ENCODE data around the gene R3HCC1L.

The R3HCC1L gene

DNA sequence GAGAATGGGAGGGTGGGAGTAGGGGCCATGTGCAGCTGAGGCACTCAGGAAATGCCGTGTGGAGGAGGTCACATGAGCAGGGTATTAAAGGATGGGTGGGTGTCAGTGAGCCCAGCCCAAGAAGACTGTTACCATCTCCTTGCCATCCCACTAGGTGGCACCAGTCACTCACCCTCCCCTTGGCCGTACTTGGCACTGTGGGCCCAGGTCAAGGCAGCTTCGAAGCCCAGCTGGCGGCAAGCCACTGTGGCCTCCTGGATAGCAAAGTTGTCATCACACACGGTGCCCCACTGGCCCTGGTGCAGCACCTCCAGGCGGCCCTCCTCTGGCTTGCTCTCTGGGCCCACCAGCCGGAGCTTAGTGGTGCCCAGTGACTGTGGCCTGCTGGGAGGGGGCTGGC is 128.1 kb downstream of the R3HCC1L start:
- DNase-seq, result no peak

- no peak for DNase-seq
These were observed 128.6 kb downstream of the R3HCC1L start for GRCh38 chr10:98263088-98263487.

GRCh38 chr10:98264378-98265065 is 130.1 kb downstream of the R3HCC1L start:
- no peak for DNase-seq

DNA sequence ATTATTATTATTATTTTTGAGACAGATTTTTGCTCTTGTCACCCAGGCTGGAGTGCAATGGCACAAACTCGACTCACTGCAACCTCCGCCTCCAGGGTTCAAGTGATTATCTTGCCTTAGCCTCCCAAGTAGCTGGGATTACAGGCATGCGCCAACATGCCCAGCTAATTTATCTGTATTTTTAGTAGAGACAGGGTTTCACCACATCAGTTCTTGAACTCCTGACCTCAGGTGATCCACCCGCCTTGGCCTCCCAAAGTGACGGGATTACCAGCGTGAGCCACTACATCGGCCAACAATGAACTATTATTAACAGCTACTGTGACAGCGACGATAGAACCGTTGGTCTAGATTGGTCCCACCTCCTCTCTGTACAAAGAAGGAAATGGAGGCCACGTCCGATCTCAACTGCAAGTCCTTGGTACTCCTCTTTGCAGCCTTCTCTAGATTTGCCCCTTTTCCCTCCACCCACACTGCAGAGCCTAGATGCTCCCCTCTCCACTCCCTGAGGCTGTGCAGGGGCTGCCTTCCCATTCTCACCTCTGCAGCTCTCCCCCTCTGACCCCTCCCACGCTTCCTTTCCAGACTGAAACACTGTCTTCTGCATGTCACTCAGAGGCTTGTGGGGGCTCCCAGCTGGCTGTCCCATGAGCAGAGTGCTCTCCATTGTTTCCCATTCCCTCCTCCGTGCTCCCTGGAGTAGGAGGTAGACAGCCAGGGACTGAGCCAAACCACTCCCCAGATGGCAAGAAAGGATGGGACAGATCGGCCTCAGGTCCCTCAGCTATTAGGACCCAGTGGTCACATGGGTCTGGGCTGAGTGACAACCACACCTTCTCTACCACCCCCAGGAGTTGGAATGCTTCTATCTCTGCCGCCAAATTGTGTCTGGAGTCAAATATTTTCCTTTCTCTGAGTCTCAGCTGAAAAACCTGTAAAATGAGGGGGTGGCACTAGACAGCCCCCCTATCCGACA is 131.2 kb downstream of the R3HCC1L start:
- no peak for DNase-seq

GRCh38 chr10:98266647-98267046 is 132.2 kb downstream of the R3HCC1L start:
- DNase-seq, result no peak

GRCh38 chr10:98267069-98267893 is 132.8 kb downstream of the R3HCC1L start:
- DNase-seq, result no peak

- DNase-seq, result no peak
These were observed 133.6 kb downstream of the R3HCC1L start, which contains the start of gene LOXL4 for GRCh38 chr10:98267894-98268693. Gene LOXL4, minus strand, starts transcription at chr10:98268194. Its CDS starts 5,175 bp downstream, at chr10:98263019.

- no peak for DNase-seq
These were observed 134.4 kb downstream of the R3HCC1L start for GRCh38 chr10:98268694-98269431.

GRCh38 chr10:98269435-98269912 is 135.0 kb downstream of the R3HCC1L start:
- no peak for DNase-seq

DNA sequence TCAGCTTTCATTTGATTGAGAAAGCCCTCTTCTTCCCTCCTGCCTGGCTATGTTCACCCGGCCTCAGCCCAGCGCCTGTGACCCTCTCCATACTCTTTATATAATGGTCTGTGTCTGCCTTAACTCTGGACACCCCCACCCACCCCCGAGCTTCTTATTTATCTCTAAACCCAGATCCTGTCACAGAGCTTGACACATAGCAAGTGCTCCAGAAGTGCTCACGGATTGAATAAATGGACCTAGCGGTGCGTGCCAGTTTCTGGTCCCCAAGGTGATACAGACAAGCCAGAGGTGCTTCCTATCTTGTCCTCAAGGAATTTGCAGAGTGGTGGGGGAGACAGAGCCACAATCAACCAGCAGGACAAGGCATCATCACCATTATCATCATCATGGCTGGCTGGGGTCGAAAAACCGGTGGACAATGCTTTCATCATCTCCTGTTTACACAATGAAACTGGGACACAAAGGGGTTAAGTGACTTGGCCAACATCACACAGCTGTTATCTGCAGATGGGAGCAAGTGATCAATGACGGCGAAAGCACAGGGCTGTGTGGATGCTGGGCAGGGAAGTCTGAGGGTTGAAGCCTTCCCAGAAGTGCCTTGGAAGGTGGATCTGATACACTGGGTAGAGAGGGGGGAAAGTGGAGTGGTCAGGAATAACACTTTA is 135.8 kb downstream of the R3HCC1L start:
- no peak for DNase-seq

DNA sequence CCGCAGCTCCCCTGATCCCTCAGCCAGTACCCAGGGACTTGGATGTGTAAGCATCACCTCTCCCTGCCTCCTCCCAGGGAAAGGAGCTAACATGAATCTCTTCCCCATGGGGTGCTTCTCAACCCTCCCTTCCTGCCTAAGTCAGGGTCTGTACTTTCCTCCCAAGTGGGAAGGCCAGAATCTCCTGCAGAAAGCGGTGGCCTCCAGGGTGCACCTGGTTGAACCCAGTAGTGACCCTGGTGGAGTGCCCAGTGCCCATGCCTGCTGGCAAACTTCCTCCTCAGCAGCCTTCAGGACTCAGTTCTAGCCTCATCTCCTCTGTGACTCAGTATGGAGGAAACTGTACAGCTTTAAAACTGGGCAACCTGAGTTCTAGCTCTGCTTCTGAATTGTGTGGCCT is 136.3 kb downstream of the R3HCC1L start:
- DNase-seq, result no peak

- no peak for DNase-seq
These were observed 137.8 kb downstream of the R3HCC1L start for GRCh38 chr10:98272245-98272644.

- DNase-seq, result no peak
These were observed 138.2 kb downstream of the R3HCC1L start for GRCh38 chr10:98272656-98273055.

DNA sequence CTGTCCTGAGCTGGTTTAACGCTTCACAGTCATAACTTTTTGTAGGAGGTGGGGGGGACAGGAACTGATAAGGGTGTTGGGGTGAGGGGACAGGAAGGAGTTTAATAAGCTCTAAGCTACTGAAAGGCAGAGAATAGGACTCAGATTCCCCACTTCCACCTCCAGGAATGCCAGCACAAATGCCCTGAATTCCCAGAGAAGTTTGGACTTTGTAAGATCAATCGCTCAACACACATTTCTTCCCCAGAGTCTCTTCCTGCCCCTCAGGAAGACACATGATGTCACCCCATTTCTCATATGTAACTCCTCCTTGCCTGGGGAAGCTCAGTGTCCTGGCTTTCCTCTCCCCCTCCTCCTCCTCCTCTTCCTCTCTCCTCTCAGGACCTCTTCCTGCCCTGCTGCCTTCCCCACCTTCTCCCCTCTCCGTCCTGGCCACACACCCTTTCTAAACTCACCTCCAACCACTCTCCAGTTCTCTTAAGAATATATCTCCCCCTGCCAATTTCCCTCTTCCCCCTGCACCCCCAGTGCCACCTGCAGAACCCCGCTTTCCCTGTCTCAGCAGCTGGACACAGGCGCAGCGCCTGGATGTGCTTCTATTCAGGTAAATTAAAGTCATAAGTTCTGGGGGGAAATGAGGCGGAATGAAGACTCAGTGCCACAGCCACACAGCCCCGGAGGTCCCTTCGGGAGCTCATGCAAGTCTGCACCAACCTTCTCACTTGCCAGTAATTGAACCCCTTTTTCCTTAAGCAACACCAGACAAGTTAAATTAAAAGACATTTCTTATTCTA is 138.8 kb downstream of the R3HCC1L start:
- DNase-seq, result no peak

DNA sequence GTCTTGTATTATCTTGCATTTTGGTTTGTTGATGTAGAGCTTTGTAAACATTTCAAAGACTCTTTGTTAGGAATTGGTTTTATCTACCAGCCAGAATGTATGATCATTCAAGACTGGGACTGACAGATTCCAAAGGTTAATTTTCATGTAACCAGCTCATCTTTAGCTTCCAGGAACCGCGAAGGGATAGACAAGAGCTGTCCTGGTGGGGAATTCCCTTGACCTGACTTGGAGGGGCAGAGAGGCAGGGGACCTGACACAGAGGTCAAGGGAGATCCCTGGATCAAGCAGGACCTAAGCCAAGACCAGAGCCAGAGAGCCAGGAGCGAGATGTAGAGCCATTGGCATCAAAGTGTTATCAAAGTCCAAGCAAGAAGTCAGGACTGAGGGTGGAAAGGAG is 140.1 kb downstream of the R3HCC1L start:
- DNase-seq, result no peak

- DNase-seq, result no peak
These were observed 141.9 kb downstream of the R3HCC1L start for GRCh38 chr10:98276311-98276710.

- DNase-seq, result no peak
These were observed 151.0 kb downstream of the R3HCC1L start for GRCh38 chr10:98285416-98285815.

- no peak for DNase-seq
These were observed 152.0 kb downstream of the R3HCC1L start for GRCh38 chr10:98286419-98286818.

DNA sequence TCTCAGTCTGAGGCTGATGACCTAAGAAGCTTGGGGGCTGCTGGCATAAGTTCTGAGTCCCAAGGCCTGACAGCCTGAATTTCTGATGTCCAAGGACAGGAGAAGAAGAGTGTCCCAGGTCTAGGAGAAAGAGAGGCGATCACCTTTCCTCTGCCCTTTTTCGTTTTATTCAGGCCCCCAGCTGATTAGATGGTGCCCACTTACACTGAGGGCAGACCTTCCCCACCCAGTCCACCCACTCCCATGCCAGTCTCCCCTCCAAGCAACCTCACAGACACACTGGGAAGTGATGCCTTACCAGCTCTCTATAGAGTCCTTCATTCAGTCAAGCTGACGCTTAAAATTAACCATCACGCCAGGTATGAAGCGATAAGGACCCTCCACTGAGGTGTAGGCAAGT is 152.9 kb downstream of the R3HCC1L start:
- no peak for DNase-seq

GRCh38 chr10:98289802-98290209 is 155.3 kb downstream of the R3HCC1L start:
- no peak for DNase-seq

Data from CD4-positive, alpha-beta T cell treated with Interleukin-15 for 1 hour (primary cell).